Measurements from ENCODE around the gene ANKRD30A.
A peak's percentile ranks its signal among the peaks of the same experiment; 100 is the strongest.
"Not testable (repeated sequence)": the region's sequence is repeated elsewhere in the genome, so short reads cannot be mapped to it uniquely, and the experiment has no call there.

The ANKRD30A gene

GRCh38 chr10:37236093-37236492 lies 110.7 kb downstream of the ANKRD30A start:
- in situ Hi-C loops (cut with MboI; ENCODE audit: low pct_unique_long_range_greater_than_20kb, low sequenced_read_pairs) = no loop called here
- no peak for DNase-seq

DNA sequence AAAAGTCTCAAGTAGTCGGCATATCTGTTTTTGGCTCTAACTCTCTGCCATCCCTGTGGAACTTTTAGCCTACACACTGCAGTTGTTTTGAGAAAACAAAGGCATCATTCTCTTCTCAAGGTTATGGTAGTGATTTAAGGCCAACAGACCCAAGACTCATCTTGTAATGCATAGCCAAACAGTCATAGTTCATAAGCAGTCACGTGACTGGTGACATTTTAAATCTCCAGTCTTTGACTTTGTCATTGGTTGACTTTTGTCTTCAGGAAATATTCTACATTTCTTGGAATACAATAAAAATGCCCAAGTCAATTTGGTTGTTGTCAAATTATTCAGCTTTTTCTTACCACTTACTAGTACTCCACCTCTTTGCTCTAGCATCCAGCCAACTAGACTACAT lies 114.8 kb downstream of the ANKRD30A start:
- DNase-seq = no peak
- in situ Hi-C loops (cut with MboI; ENCODE audit: low pct_unique_long_range_greater_than_20kb, low sequenced_read_pairs) = no loop called here

DNA sequence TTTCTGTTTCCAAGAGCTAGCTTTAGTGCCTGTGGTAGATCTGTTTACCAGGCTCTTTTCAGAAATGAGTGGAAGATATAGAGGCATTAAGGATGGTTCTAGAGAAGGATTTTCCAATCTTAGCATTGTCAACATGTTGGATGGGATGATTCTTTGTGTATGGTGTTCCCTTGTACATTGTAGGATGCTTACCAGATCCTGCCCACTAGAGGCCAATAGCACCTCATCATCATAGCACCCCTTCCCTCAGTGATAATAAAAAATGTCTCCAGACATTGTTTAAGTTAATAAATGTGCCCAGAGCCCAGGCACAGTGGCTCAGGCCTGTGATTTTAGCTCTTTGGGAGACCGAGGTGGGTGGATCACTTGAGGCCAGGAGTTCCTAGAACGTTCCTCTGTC lies 121.2 kb downstream of the ANKRD30A start:
- in situ Hi-C loops (cut with MboI; ENCODE audit: low pct_unique_long_range_greater_than_20kb, low sequenced_read_pairs) = no loop called here
- no peak for DNase-seq

- in situ Hi-C loops (cut with MboI; ENCODE audit: low pct_unique_long_range_greater_than_20kb, low sequenced_read_pairs); DNase-seq: not testable (repeated sequence)
Observed at GRCh38 chr10:37255837-37256236, 130.4 kb downstream of the ANKRD30A start.

- in situ Hi-C loops (cut with MboI; ENCODE audit: low pct_unique_long_range_greater_than_20kb, low sequenced_read_pairs) = no loop called here
- DNase-seq = no peak
Observed at GRCh38 chr10:37263304-37263703, 137.9 kb downstream of the ANKRD30A start.

GRCh38 chr10:37268266-37268665 lies 142.9 kb downstream of the ANKRD30A start:
- no peak for DNase-seq
- in situ Hi-C loops (cut with MboI; ENCODE audit: low pct_unique_long_range_greater_than_20kb, low sequenced_read_pairs) = no loop called here

DNA sequence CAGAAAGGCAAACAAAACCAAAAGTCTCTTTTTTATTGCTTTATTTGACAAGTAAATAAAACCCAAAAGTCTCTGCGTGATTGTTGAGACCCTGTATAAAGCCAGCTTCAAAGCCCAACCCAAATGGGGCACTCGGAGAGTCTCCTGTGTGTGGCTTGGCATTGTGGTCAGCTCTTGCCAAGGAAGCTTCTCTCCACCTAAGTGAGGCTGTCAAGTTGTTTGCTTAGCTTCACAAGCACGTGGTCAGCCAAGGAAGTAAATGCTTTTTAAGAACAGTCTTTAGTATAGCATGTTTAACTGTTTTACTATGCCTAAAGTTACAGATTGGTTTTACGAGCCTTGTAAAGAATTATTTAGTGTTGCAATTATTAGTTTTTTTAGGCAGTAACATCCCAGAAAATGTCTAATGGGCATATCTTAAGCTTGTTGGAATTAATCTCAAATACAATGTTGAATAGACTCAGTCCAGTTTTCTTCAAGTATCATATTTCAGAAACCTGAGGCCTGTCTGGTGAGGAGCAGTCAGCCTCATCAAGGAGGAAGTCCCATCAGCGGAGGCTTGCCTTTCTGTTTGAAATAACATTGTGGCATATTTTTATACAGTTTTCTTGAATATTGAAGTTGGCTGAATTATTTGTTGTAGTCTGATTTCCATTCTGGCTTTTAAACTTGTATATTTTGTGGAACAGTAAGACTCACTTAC lies 144.3 kb downstream of the ANKRD30A start:
- DNase-seq = no peak
- in situ Hi-C loops (cut with MboI; ENCODE audit: low pct_unique_long_range_greater_than_20kb, low sequenced_read_pairs) = no loop called here

DNA sequence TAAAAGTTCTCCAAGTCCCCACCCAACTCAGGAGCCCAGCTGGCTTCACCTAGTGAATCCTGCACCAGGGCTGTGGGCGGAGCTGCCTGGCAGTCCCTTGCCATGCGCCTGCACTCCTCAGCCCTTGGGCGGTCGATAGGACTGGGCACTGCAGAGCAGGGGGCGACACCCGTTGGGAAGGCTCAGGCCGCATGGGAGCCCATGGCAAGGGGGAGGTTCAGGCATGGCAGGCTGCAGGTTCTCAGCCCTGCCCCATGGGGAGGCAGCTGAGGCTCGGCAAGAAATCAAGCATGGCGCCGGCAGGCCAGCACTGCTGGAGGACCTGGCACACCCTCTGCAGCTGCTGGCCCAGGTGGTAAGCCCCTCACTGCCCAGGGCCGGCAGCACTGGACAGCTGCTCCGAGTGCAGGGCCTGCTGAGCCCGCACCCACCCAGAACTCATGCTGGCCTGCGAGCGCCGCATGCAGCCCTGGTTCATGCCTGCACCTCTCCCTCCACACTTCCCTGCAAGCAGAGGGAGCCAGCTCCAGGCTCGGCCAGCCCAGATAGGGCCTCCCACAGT lies 149.9 kb downstream of the ANKRD30A start:
- DNase-seq = no peak
- in situ Hi-C loops (cut with MboI; ENCODE audit: low pct_unique_long_range_greater_than_20kb, low sequenced_read_pairs) = no loop called here

- in situ Hi-C loops (cut with MboI; ENCODE audit: low pct_unique_long_range_greater_than_20kb, low sequenced_read_pairs) = no loop called here
Observed at GRCh38 chr10:37285063-37285462, 159.7 kb downstream of the ANKRD30A start.

DNA sequence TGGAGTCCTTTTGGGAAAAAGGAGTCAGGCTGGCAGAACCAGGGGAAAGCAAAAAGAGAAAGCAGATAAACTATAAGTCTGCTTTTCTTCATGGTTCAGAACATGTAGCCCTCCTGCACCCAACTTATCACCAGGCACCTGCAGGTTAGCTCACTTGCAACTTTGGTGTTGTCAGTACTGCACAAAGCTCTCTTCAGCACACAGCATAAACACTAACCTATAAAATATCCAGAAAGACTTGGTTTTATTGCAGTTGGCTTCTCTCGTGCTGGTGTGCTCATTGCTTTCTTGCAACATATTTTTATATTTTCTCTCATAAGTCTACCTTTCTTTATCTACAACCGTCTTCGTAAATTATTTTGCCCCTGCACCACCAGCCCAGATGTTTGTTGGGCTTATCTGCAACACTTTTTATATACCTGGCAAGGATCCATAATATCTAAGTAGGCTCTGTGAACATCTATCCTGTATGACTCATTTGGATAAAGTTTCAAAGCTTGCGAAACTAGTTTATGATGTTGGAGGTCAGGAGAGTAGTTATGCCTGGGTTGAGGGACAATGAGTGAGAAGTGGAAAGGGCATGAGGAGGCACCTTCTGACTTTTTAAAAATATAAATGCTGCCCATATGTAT lies 164.6 kb downstream of the ANKRD30A start:
- no peak for DNase-seq
- in situ Hi-C loops (cut with MboI; ENCODE audit: low pct_unique_long_range_greater_than_20kb, low sequenced_read_pairs) = no loop called here

More at GRCh38 chr10:37285063-37285462, 159.7 kb downstream of the ANKRD30A start:
- no peak for DNase-seq

DNA sequence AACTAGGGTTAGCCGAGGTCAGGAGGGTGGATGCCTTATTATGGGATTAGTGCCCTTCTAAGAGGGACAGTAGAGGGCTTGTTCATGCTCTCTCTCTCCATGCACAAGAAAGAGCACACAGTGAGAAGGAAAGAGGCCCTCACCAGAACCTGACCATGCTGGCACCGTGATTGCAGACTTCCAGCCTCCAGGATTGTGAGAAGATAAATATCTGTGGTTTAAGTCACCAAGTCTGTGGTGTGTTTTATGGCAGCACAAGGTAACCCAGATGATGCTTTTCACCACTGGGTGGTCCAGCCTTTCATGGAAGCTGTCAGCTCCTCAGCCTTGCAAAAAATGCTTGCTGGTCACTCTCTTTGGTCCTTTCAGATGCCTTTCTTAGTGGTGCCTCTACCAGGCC lies 175.9 kb downstream of the ANKRD30A start:
- no peak for DNase-seq
- in situ Hi-C loops (cut with MboI; ENCODE audit: low pct_unique_long_range_greater_than_20kb, low sequenced_read_pairs) = no loop called here

GRCh38 chr10:37304036-37304435 lies 178.6 kb downstream of the ANKRD30A start:
- DNase-seq = no peak
- in situ Hi-C loops (cut with MboI; ENCODE audit: low pct_unique_long_range_greater_than_20kb, low sequenced_read_pairs) = no loop called here

GRCh38 chr10:37314350-37314749 lies 189.0 kb downstream of the ANKRD30A start:
- in situ Hi-C loops (cut with MboI; ENCODE audit: low pct_unique_long_range_greater_than_20kb, low sequenced_read_pairs) = no loop called here
- no peak for DNase-seq

DNA sequence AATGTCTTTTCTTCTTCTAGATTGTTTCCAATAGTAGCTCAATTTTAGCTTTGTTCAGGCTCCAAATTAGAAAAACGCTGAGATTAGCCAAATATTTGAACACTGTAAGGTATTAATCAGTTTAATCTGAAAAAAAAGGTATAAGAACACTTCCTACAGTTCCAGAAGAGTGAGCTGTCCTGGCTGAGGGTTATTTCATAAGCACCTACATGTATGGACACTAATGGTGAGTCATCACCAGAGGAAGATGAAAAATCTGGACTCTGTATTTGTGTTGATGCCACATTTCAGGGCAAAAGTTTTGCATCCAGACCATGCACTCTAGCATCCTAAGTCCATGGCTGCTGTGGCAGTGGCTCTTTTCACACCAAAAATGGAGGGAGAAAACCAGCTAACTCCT lies 189.5 kb downstream of the ANKRD30A start:
- no peak for DNase-seq
- in situ Hi-C loops (cut with MboI; ENCODE audit: low pct_unique_long_range_greater_than_20kb, low sequenced_read_pairs) = no loop called here

GRCh38 chr10:37344413-37344812 lies 219.0 kb downstream of the ANKRD30A start:
- in situ Hi-C loops (cut with MboI; ENCODE audit: low pct_unique_long_range_greater_than_20kb, low sequenced_read_pairs) = no loop called here
- DNase-seq = no peak

GRCh38 chr10:37379991-37380390 lies 254.6 kb downstream of the ANKRD30A start:
- DNase-seq = no peak
- in situ Hi-C loops (cut with MboI; ENCODE audit: low pct_unique_long_range_greater_than_20kb, low sequenced_read_pairs) = no loop called here

DNA sequence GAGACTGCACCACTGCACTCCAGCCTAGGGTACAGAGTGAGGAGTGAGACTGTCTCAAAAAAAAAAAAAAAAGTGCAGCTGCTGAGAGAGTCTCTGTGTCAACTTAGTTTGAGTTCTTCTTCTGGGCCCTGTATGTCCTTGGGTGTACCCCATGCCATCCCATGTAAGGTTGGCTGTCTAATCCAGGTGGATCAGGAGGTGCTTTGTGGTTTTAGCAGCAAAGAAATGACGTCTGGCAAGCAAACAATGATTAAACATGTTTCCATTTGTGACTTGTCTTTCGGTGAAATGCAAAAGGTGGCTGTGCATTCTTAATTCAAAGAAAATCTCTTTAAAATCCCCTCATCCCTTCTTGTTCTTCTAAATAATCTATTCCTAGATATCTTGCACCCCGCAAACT lies 255.9 kb downstream of the ANKRD30A start:
- in situ Hi-C loops (cut with MboI; ENCODE audit: low pct_unique_long_range_greater_than_20kb, low sequenced_read_pairs) = no loop called here
- no peak for DNase-seq

DNA sequence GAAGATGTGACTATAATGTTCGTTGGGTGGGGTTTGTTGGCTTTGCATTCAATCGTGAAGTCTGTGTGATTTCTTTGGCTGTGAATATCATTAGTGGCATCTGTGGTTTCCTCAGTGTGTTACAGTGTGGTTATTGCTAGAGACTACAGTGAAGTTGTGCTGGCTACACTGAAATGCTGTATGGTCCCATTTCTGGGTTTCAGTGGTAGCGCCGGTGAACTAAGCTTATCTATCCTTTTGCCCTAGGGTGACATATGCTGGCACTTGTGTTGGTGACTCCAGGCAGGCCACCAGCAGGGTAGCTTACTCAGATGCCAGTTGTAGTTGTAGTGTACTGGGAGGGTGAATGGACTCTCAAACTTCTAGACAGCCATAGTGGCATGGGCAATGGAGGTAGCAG lies 259.5 kb downstream of the ANKRD30A start:
- DNase-seq = peak; percentile 22
- in situ Hi-C loops (cut with MboI; ENCODE audit: low pct_unique_long_range_greater_than_20kb, low sequenced_read_pairs) = no loop called here

DNA sequence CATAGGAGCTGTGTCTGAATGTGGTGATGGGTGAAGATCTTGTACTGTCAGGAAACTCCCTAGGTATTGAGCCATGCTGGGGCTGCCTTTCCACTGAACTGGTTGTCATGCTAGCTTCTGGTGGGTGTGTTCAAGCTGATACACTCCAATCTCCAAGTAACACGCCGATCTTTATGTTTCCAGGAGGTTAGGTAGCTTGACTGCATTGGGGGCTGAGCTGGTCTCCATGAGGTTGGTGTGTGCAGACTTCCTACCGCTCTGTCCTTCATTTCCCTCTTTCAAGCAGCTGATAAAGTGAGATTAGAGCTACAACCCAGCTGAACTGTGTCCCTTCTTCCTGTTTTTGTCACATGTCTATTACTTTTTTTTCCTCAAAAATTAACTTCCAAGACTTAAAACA lies 265.5 kb downstream of the ANKRD30A start:
- in situ Hi-C loops (cut with MboI; ENCODE audit: low pct_unique_long_range_greater_than_20kb, low sequenced_read_pairs) = no loop called here
- peak; percentile 80 for DNase-seq

DNA sequence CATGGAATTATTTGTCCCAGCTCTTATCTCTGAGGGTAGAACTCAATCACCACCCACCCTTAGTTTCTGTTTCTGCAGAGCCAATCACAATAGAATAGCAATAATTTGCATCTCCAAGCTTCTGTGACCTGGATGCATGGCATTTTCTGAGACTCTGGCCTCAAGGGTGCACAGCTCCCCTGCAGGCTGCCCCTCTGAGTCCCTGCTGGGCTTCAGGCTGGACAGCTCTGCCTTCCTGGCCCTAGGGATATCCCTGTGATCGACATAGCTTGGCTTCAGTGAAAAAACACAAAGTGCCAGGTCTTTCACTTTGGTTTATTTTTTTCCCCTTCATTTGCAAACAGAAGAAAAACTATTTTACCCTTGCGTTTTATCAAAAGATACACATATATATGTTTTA lies 275.4 kb downstream of the ANKRD30A start:
- in situ Hi-C loops (cut with MboI; ENCODE audit: low pct_unique_long_range_greater_than_20kb, low sequenced_read_pairs); DNase-seq: not testable (repeated sequence)

DNA sequence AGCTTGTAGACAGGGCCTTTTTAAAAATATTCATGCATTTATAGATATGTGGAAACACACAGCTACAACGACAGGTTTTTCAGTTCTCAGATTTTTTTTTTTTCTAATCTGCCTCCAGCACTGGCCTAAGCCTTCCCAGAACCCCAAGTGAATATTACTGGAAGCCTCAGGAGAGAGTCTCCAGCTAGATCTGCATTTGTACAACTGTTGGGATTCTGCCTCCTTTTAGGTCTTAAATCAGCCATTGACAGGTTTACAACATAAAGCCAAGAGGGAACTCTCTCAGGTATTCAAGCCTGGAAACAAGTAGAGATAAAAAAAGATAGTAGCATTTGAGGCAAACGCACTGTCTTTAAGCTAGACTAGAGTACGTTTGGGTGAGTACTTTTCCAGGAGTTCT lies 275.8 kb downstream of the ANKRD30A start:
- DNase-seq = no peak
- in situ Hi-C loops (cut with MboI; ENCODE audit: low pct_unique_long_range_greater_than_20kb, low sequenced_read_pairs) = no loop called here
